ENCODE data around the gene MIPOL1. TPM values are rescaled to one million over a fixed set of nuclear protein-coding genes. Genes with fewer than 3 reads are reported as not detected.

The MIPOL1 gene
- total and polyA plus RNA-seq, 2 donors (not counting 3 experiments of a cell fraction or from before 2014, with no cell fraction given): 3.4 to 33.5 TPM

GRCh38 chr14:37278636-37279538 lies 81.2 kb downstream of the MIPOL1 start:
- Histone ChIP-seq H3K4me2 (ENCODE audit: insufficient read depth, low read length) (no peak overlapping the region), H3K4me1 (ENCODE audit: control insufficient read depth, extremely low read depth, insufficient read depth, low read length) (no peaks in the 10 kb centered on the region), H3K27ac (ENCODE audit: insufficient read depth, low read depth, low read length) (no peak overlapping the region), H3K9ac (replicated peaks; ENCODE audit: extremely low read depth, insufficient read depth, low read length) (no peak overlapping the region), H3K9me1 (replicated peaks; ENCODE audit: control insufficient read depth, extremely low read depth, insufficient read depth, low read length) (no peaks in the 10 kb centered on the region), H3K4me3 (replicated peaks in 1 of 3; ENCODE audit: insufficient read depth in 1 of 3, low read depth in 1 of 3, low read length in 3 of 3) (no peak overlapping the region), H3K79me2 (ENCODE audit: control insufficient read depth, insufficient read depth, low read length) (no peaks in the 10 kb centered on the region), H2AFZ (ENCODE audit: low read depth, low read length) (no peak overlapping the region), H3K27me3 (ENCODE audit: control insufficient read depth in 2 of 2, insufficient read depth in 2 of 2, low read length in 2 of 2) (no peaks in the 10 kb centered on the region), H3K36me3 (ENCODE audit: control insufficient read depth in 2 of 2, extremely low read depth in 1 of 2, insufficient read depth in 2 of 2, low read length in 2 of 2) (no peaks in the 10 kb centered on the region), H4K20me1 (replicated peaks; ENCODE audit: control insufficient read depth, extremely low read depth, insufficient read depth, low read length) (no peaks in the 10 kb centered on the region), H3K9me3 (replicated peaks; ENCODE audit: control insufficient read depth, insufficient read depth, low read length) (no peaks in the 10 kb centered on the region)
- no peak for TF ChIP-seq MAX (IDR thresholded peaks at IDR 0.05; ENCODE audit: insufficient read depth, insufficient read length)
- no peak for TF ChIP-seq EZH2 (IDR thresholded peaks at IDR 0.05; ENCODE audit: borderline replicate concordance, low read depth, low read length, severe bottlenecking)
- TF ChIP-seq POLR2A (IDR thresholded peaks at IDR 0.05; ENCODE audit: low read depth, low read length): no peak
- no peak for TF ChIP-seq MYC (IDR thresholded peaks at IDR 0.05; ENCODE audit: low read depth, low read length)
- no peak for TF ChIP-seq FOS (IDR thresholded peaks at IDR 0.05; ENCODE audit: borderline replicate concordance, insufficient read depth, low read length)
- no peak for TF ChIP-seq CTCF (IDR thresholded peaks at IDR 0.05; ENCODE audit: extremely low read depth in 1 of 2, insufficient read depth in 1 of 2, low read depth in 1 of 2, low read length in 2 of 2)
- no peak for TF ChIP-seq POLR2AphosphoS5 (IDR thresholded peaks at IDR 0.05; ENCODE audit: insufficient read depth, low read depth, low read length)
- no peak for TF ChIP-seq JUN (IDR thresholded peaks at IDR 0.05; ENCODE audit: borderline replicate concordance, insufficient read depth, insufficient read length, low read depth)
- no peak for TF ChIP-seq GATA2 (IDR thresholded peaks at IDR 0.05; ENCODE audit: insufficient read depth, insufficient read length, low read depth, low read length)
- dilution Hi-C loops (cut with MboI; ENCODE audit: extremely low pct_ligation_motif_present, low sequenced_read_pairs): no loop called here
- ChIA-PET POLR2A (no interaction called here), CTCF (interaction anchor here (0.8 to 1.9 kb wide), 4 partner anchors 9 to 315 kb away, joined by 3 to 6 read pairs (median 4); no protein-coding TSS in a partner anchor)
- DNase-seq (ENCODE audit: low read depth, low spot score): no peak
- BruUV-seq (replicated peaks): no TSS peak
- no peak for FAIRE-seq
- intact Hi-C loops (cut with micrococcal nuclease): no loop called here
